ENCODE results near the gene KCNK6. TPM values are rescaled to one million over a fixed set of nuclear protein-coding genes. Genes with fewer than 3 reads are reported as not detected.

KCNK6 gene
- total RNA-seq, 6 experiments from 2014 or later: 1.1 to 3.1 (median 2.2) TPM

DNA sequence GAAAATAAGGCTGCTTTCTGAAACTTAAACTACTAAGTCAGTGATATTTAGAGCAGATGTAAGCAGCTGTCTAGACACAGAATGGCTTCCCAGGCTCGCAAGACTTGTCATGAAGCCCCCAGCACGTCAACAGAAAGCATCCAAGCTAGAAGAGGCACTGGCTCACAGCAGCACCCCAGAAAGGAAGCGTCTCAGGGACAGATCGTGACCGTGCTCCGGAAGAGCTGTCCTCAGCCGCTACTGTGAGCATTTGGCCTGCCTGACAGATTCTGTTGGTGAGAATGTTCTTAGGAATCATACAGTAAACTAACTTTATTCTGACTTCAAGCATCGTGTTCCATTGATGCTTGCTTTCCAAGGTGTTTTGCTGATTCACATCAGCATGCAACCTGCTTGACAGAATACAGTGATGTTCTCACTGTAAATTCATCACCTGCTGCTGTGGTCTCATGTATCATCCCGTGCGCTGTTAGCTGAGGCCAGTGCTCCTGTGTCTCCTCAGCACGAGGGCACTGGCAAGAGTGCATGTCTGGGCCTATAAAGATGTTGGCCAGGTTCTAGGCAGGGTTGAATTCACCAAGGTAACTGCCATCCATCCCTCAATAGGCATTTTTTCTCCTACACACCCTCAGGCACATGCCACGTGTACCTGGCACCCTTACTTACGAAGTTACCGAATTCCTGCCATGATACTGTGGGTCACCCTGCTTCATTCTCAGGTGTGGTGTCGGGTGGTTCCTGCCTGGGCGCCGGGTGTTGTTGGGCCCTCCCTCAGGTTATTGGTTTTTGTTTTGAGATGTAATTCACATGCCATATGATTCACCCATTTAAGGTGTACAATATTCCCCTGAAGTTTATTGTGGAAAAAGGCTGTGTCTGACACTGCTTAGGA lies 39.4 kb upstream of the KCNK6 start:
- intact Hi-C loops (cut with DNase I): no loop called here

DNA sequence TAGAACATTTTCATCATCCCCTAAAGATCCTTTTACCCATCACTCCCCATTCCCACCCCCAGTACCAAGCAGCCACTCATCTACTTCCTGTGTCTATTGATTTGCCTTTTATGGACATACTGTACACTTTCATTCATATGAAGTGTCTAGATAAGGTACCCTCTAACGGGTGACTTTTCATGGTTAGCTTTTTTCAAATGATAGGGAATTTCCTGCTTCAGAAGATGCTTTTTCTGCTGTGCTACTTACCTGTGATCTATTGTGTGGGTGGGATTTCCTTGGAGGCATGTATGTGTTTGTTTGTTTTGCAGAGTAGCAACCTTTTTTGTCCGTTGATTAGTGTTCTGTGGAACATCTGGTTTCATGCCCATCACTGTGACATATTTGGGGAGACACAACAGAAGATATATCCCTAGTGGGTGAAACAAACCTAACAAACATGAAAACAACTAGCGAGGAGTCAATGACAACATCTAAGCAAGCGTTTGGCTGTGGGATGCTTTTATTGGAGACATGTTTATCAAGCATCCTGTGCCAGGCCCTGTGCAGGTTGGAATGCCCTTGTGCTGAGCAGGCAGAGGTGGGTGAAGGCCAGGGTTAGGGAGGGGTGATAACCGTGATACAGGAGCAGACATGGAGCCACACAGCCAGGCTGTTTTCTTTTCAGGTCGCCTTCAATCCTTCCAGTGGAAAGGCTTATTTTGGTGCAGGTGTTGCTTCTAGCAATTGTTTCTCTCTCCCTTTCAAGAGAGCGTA lies 37.7 kb upstream of the KCNK6 start:
- intact Hi-C loops (cut with DNase I): no loop called here
- no peak for ATAC-seq
- H3K36me3 ChIP-seq: no peaks in the 10 kb centered on the region

More for the DNA sequence above, 39.4 kb upstream of the KCNK6 start:
- no peak overlapping the region for H3K4me3 ChIP-seq
- H3K4me1 ChIP-seq: peaks cover 0 to 3% (median 0%) of the 10 kb centered on the region in 4 donors
- H3K27me3 ChIP-seq: no peaks in the 10 kb centered on the region
- DNase-seq (no peak), ATAC-seq (peak in 2 of 4 donors; percentile 27 to 61)
- H3K27ac ChIP-seq: peak overlapping the region; percentile 9 to 22 (median 18)
- H3K9me3 ChIP-seq: no peaks in the 10 kb centered on the region
- TF ChIP-seq POLR2A (IDR thresholded peaks at IDR 0.05): no peak
- TF ChIP-seq, protein P1, sequence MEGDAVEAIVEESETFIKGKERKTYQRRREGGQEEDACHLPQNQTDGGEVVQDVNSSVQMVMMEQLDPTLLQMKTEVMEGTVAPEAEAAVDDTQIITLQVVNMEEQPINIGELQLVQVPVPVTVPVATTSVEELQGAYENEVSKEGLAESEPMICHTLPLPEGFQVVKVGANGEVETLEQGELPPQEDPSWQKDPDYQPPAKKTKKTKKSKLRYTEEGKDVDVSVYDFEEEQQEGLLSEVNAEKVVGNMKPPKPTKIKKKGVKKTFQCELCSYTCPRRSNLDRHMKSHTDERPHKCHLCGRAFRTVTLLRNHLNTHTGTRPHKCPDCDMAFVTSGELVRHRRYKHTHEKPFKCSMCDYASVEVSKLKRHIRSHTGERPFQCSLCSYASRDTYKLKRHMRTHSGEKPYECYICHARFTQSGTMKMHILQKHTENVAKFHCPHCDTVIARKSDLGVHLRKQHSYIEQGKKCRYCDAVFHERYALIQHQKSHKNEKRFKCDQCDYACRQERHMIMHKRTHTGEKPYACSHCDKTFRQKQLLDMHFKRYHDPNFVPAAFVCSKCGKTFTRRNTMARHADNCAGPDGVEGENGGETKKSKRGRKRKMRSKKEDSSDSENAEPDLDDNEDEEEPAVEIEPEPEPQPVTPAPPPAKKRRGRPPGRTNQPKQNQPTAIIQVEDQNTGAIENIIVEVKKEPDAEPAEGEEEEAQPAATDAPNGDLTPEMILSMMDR (IDR thresholded peaks at IDR 0.05): no peak
- WGBS (ENCODE audit: insufficient coverage, low coverage, low lambda C conversion rate, missing lambda C conversion rate): 68% methylated on average over 13 of the region's 17 CpGs
- H3K36me3 ChIP-seq: no peaks in the 10 kb centered on the region

DNA sequence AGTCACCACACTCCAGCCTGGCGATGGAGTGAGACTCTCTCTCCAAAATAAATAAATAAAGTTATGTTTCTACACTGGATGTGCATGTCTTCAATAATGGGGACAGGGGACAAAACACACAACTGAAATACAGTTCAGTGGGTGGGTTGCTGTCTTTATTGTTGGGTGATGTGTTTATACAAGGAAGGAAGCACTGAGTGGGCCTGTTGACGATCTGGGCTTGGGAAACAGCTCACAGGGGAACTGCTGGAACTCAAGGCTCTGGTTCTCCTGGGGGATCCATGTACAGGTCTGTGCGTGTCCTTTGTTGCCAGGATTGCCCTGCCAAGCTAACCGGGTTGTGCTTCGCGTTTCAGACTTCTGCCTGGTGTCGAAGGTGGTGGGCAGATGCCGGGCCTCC lies 36.4 kb upstream of the KCNK6 start:
- WGBS (ENCODE audit: insufficient coverage, low coverage, low lambda C conversion rate, missing lambda C conversion rate): 89% methylated on average over 8 of the region's 8 CpGs
- Histone ChIP-seq H3K4me3 (no peak overlapping the region), H3K27ac (no peak overlapping the region), H3K4me1 (peaks cover 0 to 3% (median 0%) of the 10 kb centered on the region in 4 donors), H3K9me3 (no peaks in the 10 kb centered on the region), H3K27me3 (no peaks in the 10 kb centered on the region), H3K36me3 (no peaks in the 10 kb centered on the region)
- intact Hi-C loops (cut with DNase I): no loop called here
- DNase-seq (no peak), ATAC-seq (no peak)
- TF ChIP-seq, protein P1 (IDR thresholded peaks at IDR 0.05): no peak
- no peak for TF ChIP-seq POLR2A (IDR thresholded peaks at IDR 0.05)

More for the DNA sequence above, 37.7 kb upstream of the KCNK6 start:
- Histone ChIP-seq H3K27me3 (no peaks in the 10 kb centered on the region), H3K4me1 (peaks cover 0 to 3% (median 0%) of the 10 kb centered on the region in 4 donors), H3K4me3 (no peak overlapping the region), H3K9me3 (no peaks in the 10 kb centered on the region), H3K27ac (no peak overlapping the region)
- 72% methylated on average over 5 of the region's 7 CpGs for WGBS (ENCODE audit: insufficient coverage, low coverage, low lambda C conversion rate, missing lambda C conversion rate)
- no peak for DNase-seq
- TF ChIP-seq, protein P1 (IDR thresholded peaks at IDR 0.05): no peak

DNA sequence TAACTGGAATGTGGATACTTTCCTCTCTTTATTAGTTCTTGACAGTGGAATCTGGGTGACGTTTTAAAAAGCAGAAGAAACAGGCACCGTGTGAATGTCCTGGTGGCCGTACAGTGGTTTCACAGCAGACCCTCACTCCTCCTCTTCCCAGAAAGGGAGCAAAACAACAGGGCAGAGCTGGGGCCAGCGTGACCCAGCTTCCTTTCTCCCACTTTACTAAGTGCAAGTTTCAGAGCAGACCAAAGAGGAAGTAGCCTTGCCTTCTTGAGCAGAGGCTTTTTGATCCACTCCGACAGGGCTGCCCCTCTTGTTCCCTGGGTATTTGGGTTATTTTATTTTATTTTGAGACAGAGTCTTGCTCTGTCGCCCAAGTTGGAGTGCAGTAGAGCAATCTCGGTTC lies 35.2 kb upstream of the KCNK6 start:
- Histone ChIP-seq H3K27ac (peak overlapping the region in 1 of 3 donors; percentile 51), H3K4me1 (peaks cover 0 to 3% (median 0%) of the 10 kb centered on the region in 4 donors), H3K9me3 (no peaks in the 10 kb centered on the region), H3K36me3 (no peaks in the 10 kb centered on the region), H3K4me3 (no peak overlapping the region), H3K27me3 (no peaks in the 10 kb centered on the region)
- TF ChIP-seq, protein P1 (IDR thresholded peaks at IDR 0.05): no peak
- no peak for TF ChIP-seq POLR2A (IDR thresholded peaks at IDR 0.05)
- intact Hi-C loops (cut with DNase I): no loop called here
- WGBS (ENCODE audit: insufficient coverage, low coverage, low lambda C conversion rate, missing lambda C conversion rate): 56% methylated on average over 7 of the region's 7 CpGs
- no peak for DNase-seq
- ATAC-seq: peak; percentile 37 to 68 (median 54)
